DOHH2 (cell line): Measurements from ENCODE around the gene TNK2.

Experiments
- H3F3A ChIP-seq: fragments of 200-600 bp; sonication (generic), shearing (Covaris generic); 2 replicates; pipeline ENCODE4 v1.6.0; 2016; ENCODE audit warnings: antibody characterized with exemption, mild to moderate bottlenecking; ENCODE audit not compliant: control insufficient read depth, insufficient read depth
- H3K27ac ChIP-seq: fragments of 200-600 bp; sonication (generic); 2 replicates; pipeline ENCODE4 v1.5.1; 2014; ENCODE audit warnings: low read depth, mild to moderate bottlenecking, low read length, moderate library complexity
- H3K27me3 ChIP-seq: fragments of 200-600 bp; sonication (generic); 2 replicates; pipeline ENCODE4 v1.6.1; 2014; ENCODE audit warnings: mild to moderate bottlenecking, low read length, mixed read lengths; ENCODE audit not compliant: control insufficient read depth
- H3K36me3 ChIP-seq: fragments of 200-600 bp; sonication (generic); 2 replicates; pipeline ENCODE4 v1.6.1; 2014; ENCODE audit warnings: mild to moderate bottlenecking, low read length, moderate library complexity, mixed read lengths; ENCODE audit not compliant: control insufficient read depth
- H3K4me1 ChIP-seq: fragments of 200-600 bp; sonication (generic); 2 replicates; pipeline ENCODE4 v1.6.1; 2014; ENCODE audit warnings: mild to moderate bottlenecking, low read length, mixed read lengths; ENCODE audit not compliant: control insufficient read depth
- H3K4me2 ChIP-seq: fragments of 200-600 bp; sonication (generic); 2 replicates; pipeline ENCODE4 v1.6.0; 2014; ENCODE audit warnings: mild to moderate bottlenecking, low read length, moderate library complexity
- H3K4me3 ChIP-seq: fragments of 200-600 bp; sonication (generic); 2 replicates; pipeline ENCODE4 v1.5.1; 2014; ENCODE audit warnings: mild to moderate bottlenecking, low read length, mixed read lengths
- H3K79me2 ChIP-seq: fragments of 200-600 bp; sonication (generic); 2 replicates; pipeline ENCODE4 v1.6.1; 2014; ENCODE audit warnings: mild to moderate bottlenecking, low read length, mixed read lengths; ENCODE audit not compliant: control insufficient read depth
- H3K9me2 ChIP-seq: fragments of 200-600 bp; sonication (generic); replicated peaks from 2 replicates; pipeline ENCODE4 v1.6.1; 2014; ENCODE audit warnings: mild to moderate bottlenecking, low read length, mixed read lengths; ENCODE audit not compliant: control insufficient read depth
- H3K9me3 ChIP-seq: fragments of 200-600 bp; sonication (generic); 2 replicates; pipeline ENCODE4 v1.6.1; 2014; ENCODE audit warnings: antibody characterized with exemption, low read length, mixed read lengths; ENCODE audit not compliant: control insufficient read depth, insufficient read depth
- H4K20me1 ChIP-seq: fragments of 200-600 bp; sonication (generic); 2 replicates; pipeline ENCODE4 v1.6.0; 2014; ENCODE audit warnings: low read depth, mild to moderate bottlenecking, antibody characterized with exemption, low read length, moderate library complexity; ENCODE audit not compliant: control insufficient read depth, insufficient read depth
- CTCF ChIP-seq: fragments of 200-600 bp; sonication (generic); IDR thresholded peaks from one replicate; pipeline ENCODE4 v1.5.1; 2014; ENCODE audit warnings: antibody characterized with exemption, mild to moderate bottlenecking, low read depth, low read length; ENCODE audit not compliant: poor library complexity, severe bottlenecking
- EZH2phosphoT487 ChIP-seq: fragments of 200-600 bp; sonication (generic); IDR thresholded peaks from 2 replicates; pipeline ENCODE4 v1.6.1; 2017; ENCODE audit warnings: borderline replicate concordance, mild to moderate bottlenecking, antibody characterized with exemption, low read length, moderate library complexity, mixed read lengths

TNK2 gene

GRCh38 chr3:195813916-195814640 is 94.3 kb downstream of the TNK2 start:
- Histone ChIP-seq H3K27ac (no peak overlapping the region), H3K9me2 (no peaks in the 10 kb centered on the region), H3K9me3 (no peaks in the 10 kb centered on the region), H3K4me2 (no peak overlapping the region), H3K4me3 (no peak overlapping the region), H3K27me3 (no peaks in the 10 kb centered on the region), H3K36me3 (no peaks in the 10 kb centered on the region), H3K4me1 (no peaks in the 10 kb centered on the region), H4K20me1 (no peaks in the 10 kb centered on the region), H3F3A (no peaks in the 10 kb centered on the region), H3K79me2 (no peaks in the 10 kb centered on the region)
- TF ChIP-seq CTCF (no peak), EZH2phosphoT487 (no peak)
